CD4-positive, alpha-beta T cell treated with Interleukin-17A for 4 hours (primary cell): Measurements from ENCODE around the gene NMT1.

Experiments
- DNase-seq: peaks from one replicate; pipeline ENCODE4 v3.0.0-alpha.2; 2020; ENCODE audit warnings: mixed read lengths

NMT1 gene

GRCh38 chr17:45137561-45138305, 76.6 kb downstream of the NMT1 start:
- no peak for DNase-seq

GRCh38 chr17:45138911-45139532, 77.9 kb downstream of the NMT1 start:
- DNase-seq = no peak

GRCh38 chr17:45139533-45139920, 78.4 kb downstream of the NMT1 start:
- DNase-seq = no peak

- no peak for DNase-seq
Observed at GRCh38 chr17:45143094-45143670, 82.1 kb downstream of the NMT1 start.

GRCh38 chr17:45143767-45144198, 82.7 kb downstream of the NMT1 start:
- peak; percentile 52 for DNase-seq

- DNase-seq = peak; percentile 58
Observed at GRCh38 chr17:45144199-45145034, 83.3 kb downstream of the NMT1 start.

GRCh38 chr17:45145035-45145389, 83.9 kb downstream of the NMT1 start:
- DNase-seq = no peak

- DNase-seq = no peak
Observed at GRCh38 chr17:45146166-45146565, 85.0 kb downstream of the NMT1 start.

GRCh38 chr17:45146592-45146889, 85.4 kb downstream of the NMT1 start:
- DNase-seq = no peak

GRCh38 chr17:45146890-45147580, 85.9 kb downstream of the NMT1 start:
- peak; percentile 81 for DNase-seq

GRCh38 chr17:45147581-45148182, 86.6 kb downstream of the NMT1 start:
- DNase-seq = peak; percentile 78

GRCh38 chr17:45148183-45149036, 87.3 kb downstream of the NMT1 start, which contains the start of gene HEXIM1:
HEXIM1 (plus strand) TSS chr17:45148475; CDS start chr17:45149191, 716 bp downstream.
- peak; percentile 97 for DNase-seq

- peak; percentile 82 for DNase-seq
Observed at GRCh38 chr17:45149037-45149668, 88.0 kb downstream of the NMT1 start.

GRCh38 chr17:45149669-45150664, 88.8 kb downstream of the NMT1 start:
- DNase-seq = peak; percentile 53

GRCh38 chr17:45150911-45151809, 90.0 kb downstream of the NMT1 start:
- DNase-seq = no peak

- peak; percentile 43 for DNase-seq
Observed at GRCh38 chr17:45155029-45155428, 93.9 kb downstream of the NMT1 start.

GRCh38 chr17:45155483-45155882, 94.4 kb downstream of the NMT1 start:
- DNase-seq = no peak

GRCh38 chr17:45156242-45156641, 95.1 kb downstream of the NMT1 start:
- DNase-seq = no peak
